ENCODE results near the gene KCTD3.

GRCh38 chr1:215557992-215558626, 9.0 kb upstream of the KCTD3 start:
- TF ChIP-seq CTCF (IDR thresholded peaks at IDR 0.05) (no peak), POLR2A (IDR thresholded peaks at IDR 0.05) (no peak)

Measured in right lobe of liver (tissue), 4 donors.